Central memory CD8-positive, alpha-beta T cell (primary cell): ENCODE results near the gene KCNJ13.

Source experiments
- ATAC-seq: fragments of 150-1000 bp; cut with Tn5 transposase; replicated peaks from 2 replicates; pipeline ENCODE4 v1.10.0; 2022; ENCODE audit warnings: mild to moderate bottlenecking, moderate FRiP score, moderate number of reproducible peaks; ENCODE audit not compliant: poor library complexity, severe bottlenecking; ENCODE audit errors: extremely low read depth
- DNase-seq, 2 donors: peaks; one replicate each; pipeline ENCODE4 v3.0.0; 2021; ENCODE audit warnings: low spot score in 2 of 2
- H3K27ac Mint-ChIP-seq: one replicate; pipeline ENCODE4 v1.8.0; 2022; ENCODE audit warnings: low read depth, mild to moderate bottlenecking, moderate library complexity, mixed read lengths
- H3K27me3 Mint-ChIP-seq: one replicate; pipeline ENCODE4 v1.8.0; 2022; ENCODE audit warnings: mixed read lengths
- H3K36me3 Mint-ChIP-seq: one replicate; pipeline ENCODE4 v1.8.0; 2022; ENCODE audit warnings: mild to moderate bottlenecking, moderate library complexity, mixed read lengths; ENCODE audit not compliant: insufficient read depth
- H3K4me1 Mint-ChIP-seq: one replicate; pipeline ENCODE4 v1.8.0; 2022; ENCODE audit warnings: mixed read lengths
- H3K4me3 Mint-ChIP-seq: one replicate; pipeline ENCODE4 v1.8.0; 2022; ENCODE audit warnings: mild to moderate bottlenecking, moderate library complexity, mixed read lengths
- H3K9me3 Mint-ChIP-seq: one replicate; pipeline ENCODE4 v1.8.0; 2022; ENCODE audit warnings: mixed read lengths

Gene KCNJ13

GRCh38 chr2:232776435-232776834 lies at the start of gene KCNJ13:
KCNJ13 (minus strand) TSS chr2:232776565; CDS start chr2:232771362, 5,203 bp downstream.
- Mint-ChIP-seq H3K4me1 (peaks cover 20% of the 10 kb centered on the region), H3K9me3 (no peaks in the 10 kb centered on the region), H3K27ac (no peak within 1 kb of the TSS), H3K27me3 (no peaks in the 10 kb centered on the region), H3K36me3 (peaks cover 13% of the 10 kb centered on the region), H3K4me3 (no peak within 1 kb of the TSS)
- ATAC-seq (no peak), DNase-seq (no peak)

- Mint-ChIP-seq H3K4me3 (no peak overlapping the region), H3K36me3 (peaks cover 79% of the 10 kb centered on the region), H3K27me3 (no peaks in the 10 kb centered on the region), H3K9me3 (no peaks in the 10 kb centered on the region), H3K4me1 (no peaks in the 10 kb centered on the region), H3K27ac (no peak overlapping the region)
- ATAC-seq (no peak), DNase-seq (no peak)
Measured at GRCh38 chr2:232817756-232818155, 41.4 kb upstream of the KCNJ13 start.

GRCh38 chr2:232816657-232817056 lies 40.3 kb upstream of the KCNJ13 start:
- Mint-ChIP-seq H3K4me1 (no peaks in the 10 kb centered on the region), H3K27me3 (no peaks in the 10 kb centered on the region), H3K4me3 (no peak overlapping the region), H3K36me3 (peaks cover 86% of the 10 kb centered on the region), H3K9me3 (no peaks in the 10 kb centered on the region), H3K27ac (no peak overlapping the region)
- ATAC-seq (no peak), DNase-seq (no peak)

- Mint-ChIP-seq H3K27me3 (no peaks in the 10 kb centered on the region), H3K36me3 (peaks cover 86% of the 10 kb centered on the region), H3K9me3 (no peaks in the 10 kb centered on the region), H3K4me3 (no peak overlapping the region), H3K27ac (peak overlapping the region; percentile 10), H3K4me1 (no peaks in the 10 kb centered on the region)
- no peak for ATAC-seq
- no peak for DNase-seq
Measured at GRCh38 chr2:232815569-232815968, 39.2 kb upstream of the KCNJ13 start.

- Mint-ChIP-seq H3K27ac (no peak overlapping the region), H3K27me3 (no peaks in the 10 kb centered on the region), H3K4me1 (peaks cover under 1% of the 10 kb centered on the region)
Measured at GRCh38 chr2:232810444-232810843, 34.1 kb upstream of the KCNJ13 start.

GRCh38 chr2:232809349-232810124 lies 33.2 kb upstream of the KCNJ13 start:
- Mint-ChIP-seq H3K27ac (no peak overlapping the region), H3K4me3 (no peak overlapping the region), H3K4me1 (peaks cover 7% of the 10 kb centered on the region), H3K9me3 (no peaks in the 10 kb centered on the region), H3K27me3 (no peaks in the 10 kb centered on the region), H3K36me3 (peaks cover 61% of the 10 kb centered on the region)
- ATAC-seq (no peak), DNase-seq (no peak)

More at GRCh38 chr2:232810444-232810843, 34.1 kb upstream of the KCNJ13 start:
- ATAC-seq (no peak), DNase-seq (no peak)
- H3K9me3 Mint-ChIP-seq: no peaks in the 10 kb centered on the region
- H3K36me3 Mint-ChIP-seq: peaks cover 66% of the 10 kb centered on the region
- no peak overlapping the region for H3K4me3 Mint-ChIP-seq

- no peak for DNase-seq
- Mint-ChIP-seq H3K9me3 (no peaks in the 10 kb centered on the region), H3K27me3 (no peaks in the 10 kb centered on the region), H3K27ac (no peak overlapping the region), H3K4me3 (no peak overlapping the region), H3K36me3 (peaks cover 28% of the 10 kb centered on the region), H3K4me1 (peaks cover 7% of the 10 kb centered on the region)
- ATAC-seq: no peak
Measured at GRCh38 chr2:232802091-232802490, 25.7 kb upstream of the KCNJ13 start.

- no peak for ATAC-seq
- Mint-ChIP-seq H3K27ac (no peak overlapping the region), H3K27me3 (no peaks in the 10 kb centered on the region), H3K4me1 (peaks cover 3% of the 10 kb centered on the region), H3K9me3 (no peaks in the 10 kb centered on the region), H3K36me3 (peaks cover 35% of the 10 kb centered on the region), H3K4me3 (no peak overlapping the region)
- no peak for DNase-seq
Measured at GRCh38 chr2:232800166-232800565, 23.8 kb upstream of the KCNJ13 start.

- Mint-ChIP-seq H3K9me3 (no peaks in the 10 kb centered on the region), H3K4me1 (no peaks in the 10 kb centered on the region), H3K36me3 (peaks cover 34% of the 10 kb centered on the region), H3K27me3 (no peaks in the 10 kb centered on the region), H3K4me3 (no peak overlapping the region), H3K27ac (no peak overlapping the region)
- DNase-seq (no peak), ATAC-seq (no peak)
Measured at GRCh38 chr2:232798187-232798586, 21.8 kb upstream of the KCNJ13 start.

- no peaks in the 10 kb centered on the region for H3K4me1 Mint-ChIP-seq
- DNase-seq: no peak
- no peak for ATAC-seq
- no peaks in the 10 kb centered on the region for H3K9me3 Mint-ChIP-seq
- H3K27ac Mint-ChIP-seq: no peak overlapping the region
- H3K36me3 Mint-ChIP-seq: peaks cover 37% of the 10 kb centered on the region
- no peaks in the 10 kb centered on the region for H3K27me3 Mint-ChIP-seq
- H3K4me3 Mint-ChIP-seq: no peak overlapping the region
Measured at GRCh38 chr2:232795920-232796319, 19.6 kb upstream of the KCNJ13 start.

- ATAC-seq: no peak
- DNase-seq: no peak
- no peaks in the 10 kb centered on the region for H3K9me3 Mint-ChIP-seq
- no peaks in the 10 kb centered on the region for H3K4me1 Mint-ChIP-seq
- H3K27me3 Mint-ChIP-seq: no peaks in the 10 kb centered on the region
- no peak overlapping the region for H3K4me3 Mint-ChIP-seq
- H3K36me3 Mint-ChIP-seq: peaks cover 40% of the 10 kb centered on the region
- peak overlapping the region; percentile 58 for H3K27ac Mint-ChIP-seq
Measured at GRCh38 chr2:232794981-232795380, 18.6 kb upstream of the KCNJ13 start.

GRCh38 chr2:232793271-232793670 lies 16.9 kb upstream of the KCNJ13 start:
- no peak overlapping the region for H3K4me3 Mint-ChIP-seq
- H3K27me3 Mint-ChIP-seq: no peaks in the 10 kb centered on the region
- H3K4me1 Mint-ChIP-seq: no peaks in the 10 kb centered on the region
- DNase-seq: no peak
- H3K36me3 Mint-ChIP-seq: peaks cover 47% of the 10 kb centered on the region
- ATAC-seq: no peak
- H3K9me3 Mint-ChIP-seq: no peaks in the 10 kb centered on the region
- H3K27ac Mint-ChIP-seq: no peak overlapping the region

- Mint-ChIP-seq H3K9me3 (no peaks in the 10 kb centered on the region), H3K36me3 (peaks cover 45% of the 10 kb centered on the region), H3K27ac (no peak overlapping the region), H3K4me1 (no peaks in the 10 kb centered on the region), H3K27me3 (no peaks in the 10 kb centered on the region), H3K4me3 (no peak overlapping the region)
- ATAC-seq (no peak), DNase-seq (no peak)
Measured at GRCh38 chr2:232791518-232791917, 15.2 kb upstream of the KCNJ13 start.
